NCI-H1048 (cell line): ENCODE measurements around the gene ABLIM1.

Experiments
- DNase-seq: peaks from one replicate; lab custom pipeline; 2025; lab: John Stamatoyannopoulos, UW

Gene ABLIM1

GRCh38 chr10:114576716-114577115, 81.4 kb downstream of the ABLIM1 start:
- DNase-seq: no peak

GRCh38 chr10:114576132-114576487, 82.0 kb downstream of the ABLIM1 start:
- no peak for DNase-seq

- no peak for DNase-seq
Observed at GRCh38 chr10:114575417-114576131, 82.5 kb downstream of the ABLIM1 start.

- no peak for DNase-seq
Observed at GRCh38 chr10:114573330-114574045, 84.6 kb downstream of the ABLIM1 start.

GRCh38 chr10:114571316-114571999, 86.6 kb downstream of the ABLIM1 start:
- DNase-seq: no peak

- DNase-seq: no peak
Observed at GRCh38 chr10:114566064-114566463, 92.0 kb downstream of the ABLIM1 start.

GRCh38 chr10:114565066-114565465, 93.0 kb downstream of the ABLIM1 start:
- DNase-seq: no peak

- DNase-seq: no peak
Observed at GRCh38 chr10:114561008-114561523, 97.0 kb downstream of the ABLIM1 start.

- DNase-seq: no peak
Observed at GRCh38 chr10:114560144-114560543, 97.9 kb downstream of the ABLIM1 start.

- no peak for DNase-seq
Observed at GRCh38 chr10:114559636-114560035, 98.4 kb downstream of the ABLIM1 start.

GRCh38 chr10:114557854-114558253, 100.2 kb downstream of the ABLIM1 start:
- DNase-seq: no peak

- no peak for DNase-seq
Observed at GRCh38 chr10:114556236-114557122, 101.6 kb downstream of the ABLIM1 start.

- no peak for DNase-seq
Observed at GRCh38 chr10:114553436-114553835, 104.6 kb downstream of the ABLIM1 start.

GRCh38 chr10:114552050-114552449, 106.0 kb downstream of the ABLIM1 start:
- no peak for DNase-seq

- DNase-seq: no peak
Observed at GRCh38 chr10:114551636-114551972, 106.5 kb downstream of the ABLIM1 start.

GRCh38 chr10:114550756-114551635, 107.1 kb downstream of the ABLIM1 start:
- peak; percentile 65 for DNase-seq

- no peak for DNase-seq
Observed at GRCh38 chr10:114548662-114549061, 109.4 kb downstream of the ABLIM1 start.

- no peak for DNase-seq
Observed at GRCh38 chr10:114547514-114547913, 110.6 kb downstream of the ABLIM1 start.

- DNase-seq: no peak
Observed at GRCh38 chr10:114547056-114547455, 111.0 kb downstream of the ABLIM1 start.

GRCh38 chr10:114545819-114546218, 112.3 kb downstream of the ABLIM1 start:
- DNase-seq: no peak

- DNase-seq: no peak
Observed at GRCh38 chr10:114545071-114545470, 113.0 kb downstream of the ABLIM1 start.
